Right lobe of liver (tissue), 6 donors: ENCODE data around the gene RDH13. TPM values are rescaled to one million over a fixed set of nuclear protein-coding genes. Genes with fewer than 3 reads are reported as not detected.
"Not testable (repeated sequence)": the region's sequence is repeated elsewhere in the genome, so short reads cannot be mapped to it uniquely, and the experiment has no call there.

Experiments
- ATAC-seq, 4 donors: fragments of 200-7000 bp; cut with Tn5 transposase; one replicate each; pipeline ENCODE4 v1.9.1; 2020; ENCODE audit warnings: mild to moderate bottlenecking in 4 of 4, moderate library complexity in 4 of 4
- DNase-seq, 3 donors: peaks; one replicate each; pipeline ENCODE4 v3.0.0-alpha.2; 2020
- H3K27ac ChIP-seq, 3 donors: fragments of 200-600 bp; one replicate each; pipeline ENCODE4 v1.8.0; 2022
- H3K27me3 ChIP-seq, 2 donors: fragments of 200-600 bp; one replicate each; pipeline ENCODE4 v1.8.0; 2022
- H3K36me3 ChIP-seq, 4 donors: fragments of 200-600 bp; sonication (generic) in 1 of 4; one replicate each; pipeline versions ENCODE4 v1.5.1 to v1.8.0; 2017 to 2022; ENCODE audit warnings: control low read depth in 1 of 4
- H3K4me1 ChIP-seq, 4 donors: fragments of 200-600 bp; sonication (generic) in 1 of 4; one replicate each; pipeline versions ENCODE4 v1.5.1 to v1.8.0; 2017 to 2022; ENCODE audit warnings: control low read depth in 1 of 4
- H3K4me3 ChIP-seq, 3 donors: fragments of 200-600 bp; one replicate each; pipeline ENCODE4 v1.8.0; 2022
- H3K9me3 ChIP-seq, 4 donors: fragments of 200-600 bp; sonication (generic) in 1 of 4; one replicate each; pipeline versions ENCODE4 v1.5.1 to v1.8.0; 2017 to 2022; ENCODE audit warnings: control low read depth in 1 of 4
- CTCF ChIP-seq, 4 donors: fragments of 200-600 bp in 3 of 4; fragments of 450-650 bp in 1 of 4; IDR thresholded peaks; one replicate each; pipeline versions ENCODE4 v1.5.1 to v1.8.0; 2016 to 2022; ENCODE audit warnings: antibody characterized with exemption in 4 of 4, mild to moderate bottlenecking in 2 of 4
- POLR2A ChIP-seq: fragments of 450-650 bp; IDR thresholded peaks from one replicate; pipeline ENCODE4 v1.6.1; 2017; ENCODE audit warnings: antibody characterized with exemption, mild to moderate bottlenecking
- WGBS: methylation state at CpG from one replicate; pipeline ENCODE4 v1.1.6; 2018; ENCODE audit warnings: low coverage, low lambda C conversion rate; ENCODE audit not compliant: insufficient coverage; ENCODE audit errors: missing lambda C conversion rate; 5-methylcytosine and 5-hydroxymethylcytosine counted together
- intact Hi-C, 2 donors: fragments of 100-400 bp; cut with DNase I; formaldehyde crosslinking; loops; one replicate each; pipeline versions ENCODE4 v1.11.2 to v1.14.1; 2022
- total RNA-seq, 6 experiments: library from RNA; depleted of rRNA in 2 of 6; stranded (reverse); fragments of >200 nt in 2 of 6; fragmentation: NEBNext Ultra II Directional in 3 of 6; extraction: Animal tissue kit (Norgen Biotek cat#: 25700) in 3 of 6; gene quantifications; one replicate each; pipeline versions ENCODE4 v1.1.0 to v1.2.4, GENCODE V29; 2016 to 2023
- donor health status: DM: no; HTN: yes; CAD: no.
- donor health status: DM: no; HTN: no; CAD: no.
- donor health status: DM: no; HTN: no; CAD: no.
- donor health status: DM: no; HTN: yes; CAD: no.
- donor health status: DM: no; HTN: yes; CAD: no.

The RDH13 gene
- total RNA-seq, 6 experiments from 2014 or later = 7.7 to 16.8 (median 12.1) TPM

GRCh38 chr19:55012306-55012705 is 50.6 kb downstream of the RDH13 start:
- Histone ChIP-seq H3K9me3 (no peaks in the 10 kb centered on the region), H3K4me3 (no peak overlapping the region), H3K36me3 (no peaks in the 10 kb centered on the region), H3K27ac (no peak overlapping the region), H3K4me1 (no peaks in the 10 kb centered on the region), H3K27me3 (no peaks in the 10 kb centered on the region)
- WGBS = 56% methylated on average over 4 of the region's 4 CpGs
- intact Hi-C loops = no loop called here
- ATAC-seq = no peak
- TF ChIP-seq POLR2A (no peak), CTCF (IDR thresholded peaks at IDR 0.05) (no peak)
- DNase-seq = no peak

GRCh38 chr19:55010561-55010960 is 52.4 kb downstream of the RDH13 start:
- H3K36me3 ChIP-seq, intact Hi-C loops, H3K27me3 ChIP-seq, ATAC-seq, H3K27ac ChIP-seq, H3K4me3 ChIP-seq, DNase-seq, H3K4me1 ChIP-seq, H3K9me3 ChIP-seq: not testable (repeated sequence)
- WGBS = 52% methylated on average over 6 of the region's 7 CpGs

GRCh38 chr19:55008781-55009180 is 54.2 kb downstream of the RDH13 start:
- H3K4me3 ChIP-seq, H3K9me3 ChIP-seq, DNase-seq, H3K4me1 ChIP-seq, H3K27me3 ChIP-seq, intact Hi-C loops, ATAC-seq, H3K36me3 ChIP-seq, H3K27ac ChIP-seq: not testable (repeated sequence)
- 57% methylated on average over 5 of the region's 7 CpGs for WGBS

- ATAC-seq, H3K27me3 ChIP-seq, H3K27ac ChIP-seq, H3K36me3 ChIP-seq, DNase-seq, H3K9me3 ChIP-seq, intact Hi-C loops, H3K4me1 ChIP-seq, H3K4me3 ChIP-seq: not testable (repeated sequence)
- 58% methylated on average over 5 of the region's 5 CpGs for WGBS
Observed at GRCh38 chr19:55008189-55008588, 54.8 kb downstream of the RDH13 start.

- H3K27ac ChIP-seq, DNase-seq, intact Hi-C loops, ATAC-seq, H3K9me3 ChIP-seq, H3K4me1 ChIP-seq, H3K36me3 ChIP-seq, H3K4me3 ChIP-seq, H3K27me3 ChIP-seq: not testable (repeated sequence)
- 45% methylated on average over 3 of the region's 3 CpGs for WGBS
Observed at GRCh38 chr19:55007537-55007936, 55.4 kb downstream of the RDH13 start.

- H3K4me1 ChIP-seq, ATAC-seq, H3K36me3 ChIP-seq, intact Hi-C loops, H3K27me3 ChIP-seq, DNase-seq, H3K9me3 ChIP-seq, H3K27ac ChIP-seq: not testable (repeated sequence)
- WGBS = 41% methylated on average over 11 of the region's 11 CpGs
- peak overlapping the region in 1 of 3 donors; percentile 35 for H3K4me3 ChIP-seq
Observed at GRCh38 chr19:55006795-55007194, 56.2 kb downstream of the RDH13 start.

- intact Hi-C loops = no loop called here
- Histone ChIP-seq H3K9me3 (no peaks in the 10 kb centered on the region), H3K27me3 (no peaks in the 10 kb centered on the region), H3K4me1 (no peaks in the 10 kb centered on the region), H3K27ac (no peak overlapping the region), H3K36me3 (no peaks in the 10 kb centered on the region), H3K4me3 (peak overlapping the region; percentile 17 to 35 (median 30))
- TF ChIP-seq CTCF (IDR thresholded peaks at IDR 0.05) (no peak), POLR2A (peak; percentile 35)
- DNase-seq (no peak), ATAC-seq (peak; percentile 49 to 62 (median 58))
- 26% methylated on average over 8 of the region's 10 CpGs for WGBS
Observed at GRCh38 chr19:55005684-55006488, 57.1 kb downstream of the RDH13 start.
